IPS DF 4.7 (cell line): ENCODE data around the gene CA14.
A peak's percentile ranks its signal among the peaks of the same experiment; 100 is the strongest.
"Not testable (repeated sequence)": the region's sequence is repeated elsewhere in the genome, so short reads cannot be mapped to it uniquely, and the experiment has no call there.

Experiments
- DNase-seq: peaks from one replicate; pipeline ENCODE4 v3.0.0-alpha.2; 2013; ENCODE audit warnings: low spot score; ENCODE audit errors: extremely low read depth

The CA14 gene

DNA sequence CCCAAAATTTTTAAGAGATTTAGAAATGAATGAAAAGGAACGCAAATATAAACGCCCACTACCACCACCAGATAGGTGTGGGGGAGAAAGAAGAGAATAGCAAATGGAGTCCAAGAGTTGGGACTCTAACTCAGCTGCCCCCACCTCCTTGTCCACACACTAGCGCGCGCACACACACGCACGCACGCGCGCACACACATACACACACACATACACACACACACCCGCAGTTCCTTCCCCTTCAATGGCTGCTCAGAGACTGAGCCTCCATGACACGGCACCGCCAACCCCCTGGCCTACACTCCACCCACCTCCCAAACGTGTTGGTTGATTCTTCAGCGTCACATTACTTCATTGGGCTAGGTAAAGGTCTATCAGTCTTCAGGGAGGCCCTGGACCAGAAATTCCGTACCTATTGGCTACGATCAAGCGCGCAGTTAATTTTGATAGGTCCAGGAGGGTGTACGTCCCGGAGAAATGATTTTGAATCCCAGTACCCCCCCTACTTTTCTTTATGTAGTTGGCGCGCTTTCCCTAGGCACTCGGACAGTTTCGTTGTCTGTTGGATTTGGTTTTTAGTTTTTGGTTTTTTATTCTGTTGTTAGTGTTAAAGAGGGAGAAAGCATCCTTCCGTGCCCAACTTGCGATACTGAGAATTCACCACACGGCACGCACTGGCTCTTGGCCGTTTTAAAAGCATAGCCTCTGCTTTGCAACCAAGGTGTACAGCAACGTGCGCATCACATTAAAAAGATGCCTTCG is 21.5 kb upstream of the CA14 start, which contains the start of gene ANP32E:
Gene ANP32E (minus strand): TSS at position 261 of the 762 bp plus-strand sequence. CDS start 326 bp downstream, outside the sequence.
- peak; percentile 99 for DNase-seq

DNA sequence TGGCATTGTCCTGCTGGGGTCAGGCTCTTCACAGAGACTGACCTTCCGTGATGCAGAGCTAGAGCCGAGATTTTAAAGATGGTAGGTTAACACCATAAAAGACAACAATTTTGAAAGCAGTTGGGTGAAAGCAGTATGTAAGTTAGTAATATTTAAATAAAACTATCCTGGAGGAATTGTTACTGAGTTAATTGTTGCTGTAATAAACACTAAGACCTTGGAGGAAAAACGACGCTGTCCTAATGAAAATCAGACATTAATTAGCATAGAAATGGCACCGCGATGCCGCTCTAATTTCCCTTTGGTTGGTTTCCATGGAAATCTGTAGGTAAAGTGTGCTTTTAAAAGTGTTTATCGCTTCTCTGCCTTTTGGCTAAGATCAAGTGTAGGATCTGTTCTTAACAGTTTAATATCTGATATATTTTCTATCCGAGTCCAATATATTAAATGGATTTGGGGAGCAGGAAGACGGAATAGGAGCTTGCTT is 20.9 kb upstream of the CA14 start:
- DNase-seq, result no peak

DNA sequence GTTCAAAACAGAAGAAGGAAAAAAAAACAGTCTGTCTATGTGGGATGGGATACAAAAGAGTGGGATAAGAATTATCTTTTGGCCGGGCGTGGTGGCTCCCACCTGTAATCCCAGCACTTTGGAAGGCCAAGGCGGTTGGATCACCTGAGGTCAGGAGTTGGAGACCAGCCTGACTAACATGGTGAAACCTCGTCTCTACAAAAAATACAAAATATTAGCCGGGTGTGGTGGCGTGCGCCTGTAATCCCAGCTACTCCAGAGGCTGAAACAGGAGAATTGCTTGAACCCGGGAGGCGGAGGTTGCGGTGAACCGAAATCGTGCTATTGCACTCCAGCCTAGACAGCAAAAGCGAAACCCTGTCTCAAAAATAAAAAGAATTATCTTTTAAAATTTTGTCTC is 20.4 kb upstream of the CA14 start:
- not testable (repeated sequence) for DNase-seq

- no peak for DNase-seq
Observed at GRCh38 chr1:150237746-150238145, 19.8 kb upstream of the CA14 start.

GRCh38 chr1:150243003-150243402 is 14.6 kb upstream of the CA14 start:
- no peak for DNase-seq

DNA sequence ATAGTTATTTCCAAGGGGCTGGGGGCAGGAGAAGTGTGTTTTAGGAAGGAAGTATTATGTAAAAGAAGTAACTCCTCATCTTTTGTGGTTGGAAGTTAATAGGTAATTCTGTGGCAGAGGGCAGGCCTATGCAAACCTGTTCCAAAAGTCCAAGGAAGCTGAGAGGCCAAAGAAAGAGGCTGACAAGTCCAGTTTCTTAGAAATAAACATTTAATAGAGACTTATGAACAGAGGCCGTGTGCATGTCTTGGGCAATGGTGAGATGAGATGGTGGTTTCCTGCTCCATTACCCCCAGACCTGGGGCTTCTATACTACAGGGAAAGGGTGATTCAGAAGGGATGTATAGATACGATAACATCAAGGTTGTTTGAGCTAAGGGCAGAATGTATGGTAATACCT is 7.6 kb upstream of the CA14 start:
- DNase-seq, result no peak

- DNase-seq, result no peak
Observed at GRCh38 chr1:150256198-150256553, 1.4 kb upstream of the CA14 start.

DNA sequence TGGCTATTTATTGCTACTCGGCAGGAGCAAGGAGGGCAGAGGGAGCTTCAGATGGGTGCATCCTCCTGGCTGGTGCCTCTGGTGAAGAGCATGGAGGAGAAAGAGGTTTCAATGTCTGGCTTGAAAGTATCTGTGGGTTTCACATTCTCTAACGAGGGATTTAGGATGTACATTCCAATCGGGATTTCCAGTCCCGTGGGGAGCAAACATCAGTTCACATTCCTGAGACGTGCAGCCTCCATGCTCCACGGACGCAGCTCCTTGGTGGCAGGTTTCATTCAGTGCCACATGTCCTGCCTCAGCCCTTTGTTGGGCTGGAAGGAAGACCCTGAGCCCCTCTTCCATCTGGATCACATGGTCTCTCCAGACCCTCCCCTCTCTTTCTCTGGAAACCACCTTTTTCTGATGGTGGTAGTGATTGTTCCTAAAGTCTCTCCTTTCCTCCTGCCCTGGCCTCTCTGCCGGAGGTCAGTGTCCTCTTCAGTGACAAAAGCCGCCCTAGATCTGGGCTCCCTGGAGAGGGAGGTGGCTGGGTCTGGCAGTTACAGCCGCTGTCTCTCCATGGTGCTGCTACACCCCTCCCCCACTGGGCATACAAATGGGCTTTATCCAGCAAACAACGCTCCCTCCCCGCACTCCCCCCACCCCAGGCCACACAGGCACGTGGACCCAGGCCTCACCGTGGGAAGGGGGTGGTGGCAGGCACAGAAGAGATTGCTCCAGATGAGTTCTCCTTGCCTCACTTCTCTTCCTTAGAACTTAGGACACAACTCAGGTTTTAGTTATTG is 826 bp upstream of the CA14 start:
- no peak for DNase-seq

GRCh38 chr1:150259217-150259616 is 1.6 kb downstream of the CA14 start:
- no peak for DNase-seq

GRCh38 chr1:150259758-150260669 is 2.4 kb downstream of the CA14 start:
- DNase-seq, result no peak

- DNase-seq, result no peak
Observed at GRCh38 chr1:150261367-150261766, 3.8 kb downstream of the CA14 start.

DNA sequence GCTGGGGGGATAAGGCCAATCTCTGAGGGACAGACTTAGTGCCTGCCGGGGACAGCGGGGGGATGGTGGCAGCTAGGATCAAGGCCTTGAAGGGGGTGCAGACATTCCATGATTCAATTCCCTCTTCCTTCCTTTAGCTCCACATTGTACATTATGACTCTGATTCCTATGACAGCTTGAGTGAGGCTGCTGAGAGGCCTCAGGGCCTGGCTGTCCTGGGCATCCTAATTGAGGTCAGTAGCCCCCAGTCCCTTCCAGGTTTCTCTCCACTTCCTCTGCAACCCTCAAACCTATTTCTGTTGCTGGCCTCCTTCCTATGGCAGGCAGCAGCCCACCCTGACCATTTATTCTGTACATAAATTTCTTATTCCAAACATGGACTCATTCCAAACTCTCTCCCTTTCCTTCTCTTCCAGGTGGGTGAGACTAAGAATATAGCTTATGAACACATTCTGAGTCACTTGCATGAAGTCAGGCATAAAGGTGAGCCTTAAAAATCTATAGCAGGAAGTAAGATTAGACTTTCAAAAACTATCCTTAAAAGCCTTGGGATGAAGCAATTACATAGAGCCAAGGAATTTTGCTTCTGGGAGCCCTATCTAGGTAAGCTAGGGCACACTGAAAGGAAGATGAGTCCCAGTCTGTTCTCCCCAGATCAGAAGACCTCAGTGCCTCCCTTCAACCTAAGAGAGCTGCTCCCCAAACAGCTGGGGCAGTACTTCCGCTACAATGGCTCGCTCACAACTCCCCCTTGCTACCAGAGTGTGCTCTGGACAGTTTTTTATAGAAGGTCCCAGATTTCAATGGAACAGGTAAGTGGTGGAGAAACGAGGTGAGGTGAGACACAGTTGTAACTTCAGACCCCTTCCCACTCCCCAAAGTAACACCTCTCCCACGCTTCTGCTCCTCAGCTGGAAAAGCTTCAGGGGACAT is 5.1 kb downstream of the CA14 start:
- DNase-seq, result no peak

DNA sequence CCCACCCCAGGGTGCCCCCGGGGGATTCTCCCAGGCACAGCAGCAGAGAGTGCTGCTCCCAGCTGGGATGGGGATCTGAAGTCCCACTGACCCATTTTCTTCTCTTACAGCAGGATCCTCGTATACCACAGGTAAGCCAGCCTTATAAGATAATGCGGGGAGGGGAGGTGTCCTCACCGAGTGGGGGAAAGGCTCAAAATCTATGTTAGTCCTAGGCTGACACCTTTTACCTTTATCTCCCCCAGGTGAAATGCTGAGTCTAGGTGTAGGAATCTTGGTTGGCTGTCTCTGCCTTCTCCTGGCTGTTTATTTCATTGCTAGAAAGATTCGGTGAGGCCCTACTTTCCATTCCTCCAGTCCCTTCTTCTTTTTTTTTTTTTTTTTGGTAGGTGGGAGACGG is 6.0 kb downstream of the CA14 start:
- DNase-seq, result no peak

- no peak for DNase-seq
Observed at GRCh38 chr1:150267896-150268295, 10.3 kb downstream of the CA14 start.

DNA sequence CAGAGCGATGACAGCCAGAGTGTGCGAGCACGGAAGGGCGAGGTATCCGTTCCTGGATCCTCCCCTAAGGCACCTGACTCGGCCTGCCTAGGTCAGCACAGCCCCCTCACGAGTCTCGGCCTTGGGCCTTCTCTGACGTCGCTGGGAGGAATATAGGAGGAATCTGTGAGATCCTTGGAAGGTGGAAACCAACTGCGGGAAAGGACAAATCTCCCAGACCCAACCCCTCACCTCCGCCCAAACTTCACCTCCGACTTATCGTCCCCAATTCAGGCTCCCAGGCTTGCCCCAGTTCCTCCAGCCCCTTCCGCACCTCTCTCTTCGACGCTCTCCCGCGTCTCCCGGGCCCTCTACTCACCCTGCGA is 10.7 kb downstream of the CA14 start:
- no peak for DNase-seq

DNA sequence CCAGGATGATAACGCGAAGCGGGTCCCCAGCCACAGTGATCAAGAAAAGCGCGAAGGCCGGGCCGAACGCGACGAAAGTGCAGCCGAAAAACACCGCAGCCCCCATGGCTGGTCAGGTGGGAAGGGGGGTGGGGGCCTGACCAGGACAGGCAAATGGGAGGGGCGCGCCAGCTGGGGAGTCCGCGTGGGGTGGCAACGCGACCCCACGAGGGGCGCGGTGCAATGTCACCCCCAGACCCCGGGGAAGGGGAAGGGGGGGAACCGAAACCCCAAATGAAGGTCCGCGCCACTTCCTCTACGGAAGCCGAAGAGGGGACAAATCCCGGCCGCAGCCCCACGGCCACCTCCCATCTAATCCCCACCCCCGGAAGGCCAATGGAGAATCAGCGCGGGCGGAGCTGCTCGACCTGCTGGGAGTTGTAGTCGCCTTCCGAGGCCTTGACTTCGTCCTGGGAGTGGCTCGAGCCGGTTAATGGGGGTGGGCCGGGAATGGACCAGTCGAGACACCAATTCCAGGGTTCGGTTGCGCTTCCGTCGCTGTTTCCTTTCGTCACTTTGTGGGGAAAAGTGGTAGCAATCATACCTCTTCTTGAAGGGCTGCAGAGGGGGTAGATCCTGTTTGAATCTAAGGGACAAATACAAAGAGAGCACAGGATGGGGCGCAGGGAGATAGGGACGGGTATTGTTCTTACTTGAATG is 11.3 kb downstream of the CA14 start, which contains the start of gene APH1A:
Gene APH1A (minus strand): TSS at position 312 of the 699 bp plus-strand sequence. CDS start 206 bp downstream, at position 106.
- no peak for DNase-seq

GRCh38 chr1:150269451-150269850 is 11.9 kb downstream of the CA14 start:
- no peak for DNase-seq

DNA sequence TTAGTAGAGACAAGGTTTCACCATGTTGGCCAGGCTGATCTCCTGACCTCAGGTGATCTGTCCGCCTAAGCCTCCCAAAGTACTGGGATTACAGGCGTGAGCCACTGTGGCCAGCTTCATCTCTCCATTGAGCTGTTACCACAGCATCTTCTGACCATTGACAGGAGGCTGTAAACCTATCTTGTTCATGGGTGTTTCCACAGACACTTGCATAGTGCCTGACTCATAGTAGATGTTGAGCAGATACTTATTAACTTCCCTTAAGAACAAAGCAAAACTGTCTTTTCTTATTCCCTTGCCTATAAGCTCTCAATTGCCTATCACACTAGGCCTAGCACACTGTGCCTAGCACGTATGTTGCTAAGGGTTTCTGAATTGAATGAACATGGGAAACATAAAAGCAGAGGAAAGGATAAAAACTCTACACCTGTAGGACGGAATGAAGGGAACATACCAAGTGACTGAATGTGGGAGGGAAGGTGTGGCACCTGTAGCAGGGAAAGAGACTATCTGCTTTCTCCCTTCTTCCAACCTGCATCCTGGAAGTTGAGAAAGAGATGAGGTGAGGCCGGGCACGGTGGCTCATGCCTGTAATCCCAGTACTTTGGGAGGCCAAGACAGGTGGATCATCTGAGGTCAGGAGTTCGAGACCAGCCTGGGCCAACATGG is 13.9 kb downstream of the CA14 start:
- DNase-seq, result no peak

DNA sequence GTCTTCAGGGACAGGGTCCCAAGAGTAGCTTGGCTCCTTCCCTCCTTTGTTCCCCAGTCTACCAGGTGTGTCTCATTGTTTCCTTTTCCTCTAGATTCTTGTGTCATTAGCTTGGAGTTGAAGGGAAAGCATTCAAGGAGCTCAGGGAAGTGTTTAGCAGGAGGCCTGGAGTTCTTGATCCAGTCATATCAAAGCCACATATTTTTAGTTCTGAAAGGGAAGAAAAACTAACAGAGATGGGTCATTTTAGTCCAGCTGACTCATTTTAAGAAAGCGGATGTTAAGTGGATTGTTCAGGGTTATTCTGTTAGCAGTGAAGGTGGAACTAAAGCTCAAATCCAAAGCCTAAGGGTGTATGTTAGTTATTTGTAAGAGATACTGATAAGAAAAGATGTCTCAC is 15.7 kb downstream of the CA14 start:
- no peak for DNase-seq
